Esophagus muscularis mucosa (tissue), 3 donors: ENCODE data around the gene CACNA1S.

ENCODE experiments used
- CTCF ChIP-seq, 3 experiments: fragments of 200-600 bp in 2 of 3; fragments of 450-650 bp in 1 of 3; sonication (generic) in 2 of 3; IDR thresholded peaks; one replicate each; pipeline ENCODE4 v1.5.1; 2017 to 2019; ENCODE audit warnings: antibody characterized with exemption in 3 of 3, mild to moderate bottlenecking in 2 of 3, moderate library complexity in 1 of 3
- POLR2A ChIP-seq: fragments of 450-650 bp; IDR thresholded peaks from one replicate; pipeline ENCODE4 v1.6.1; 2017; ENCODE audit warnings: antibody characterized with exemption, moderate library complexity, mild to moderate bottlenecking, low read depth
- POLR2AphosphoS5 ChIP-seq, 2 donors: sonication (generic); formaldehyde crosslinking; IDR thresholded peaks; one replicate each; pipeline ENCODE4 v1.6.1; 2017; ENCODE audit warnings: antibody characterized with exemption in 2 of 2

- TF ChIP-seq POLR2A = no peak
- TF ChIP-seq CTCF (IDR thresholded peaks at IDR 0.05) = no peak
- no peak for TF ChIP-seq POLR2AphosphoS5 (IDR thresholded peaks at IDR 0.05)
These were observed 24.8 kb upstream of the CACNA1S start for GRCh38 chr1:201137024-201137392.
